CD4-positive, alpha-beta T cell treated with Interleukin-10 for 1 hour (primary cell): Measurements from ENCODE around the gene ANKRD40CL.
A peak's percentile ranks its signal among the peaks of the same experiment; 100 is the strongest.
"Not testable (repeated sequence)": the region's sequence is repeated elsewhere in the genome, so short reads cannot be mapped to it uniquely, and the experiment has no call there.

ENCODE experiments used
- DNase-seq: peaks from one replicate; pipeline ENCODE4 v3.0.0-alpha.2; 2020

The ANKRD40CL gene

GRCh38 chr17:50758524-50758923 lies 8.8 kb downstream of the ANKRD40CL start:
- no peak for DNase-seq

- DNase-seq = no peak
Observed at GRCh38 chr17:50754521-50754920, 12.8 kb downstream of the ANKRD40CL start.

DNA sequence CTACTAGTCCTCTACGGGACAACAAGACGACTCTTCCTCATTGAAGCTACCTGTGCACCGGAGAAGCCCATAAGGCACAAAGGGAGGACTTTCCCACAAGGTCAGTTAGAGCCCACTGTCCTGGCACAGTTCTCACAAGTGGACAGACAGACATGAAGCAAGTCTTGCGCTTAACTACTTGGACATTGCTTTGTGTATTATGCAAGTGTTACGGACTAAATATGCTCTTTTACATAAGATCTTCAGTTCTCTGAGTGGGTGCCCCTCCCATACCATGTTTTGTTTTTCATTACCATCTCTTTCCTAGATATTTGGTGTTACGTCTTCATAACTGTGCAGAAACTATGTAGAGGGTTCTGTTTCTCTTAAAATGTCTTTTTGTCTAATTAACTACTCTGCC lies 18.1 kb downstream of the ANKRD40CL start:
- no peak for DNase-seq

- DNase-seq = no peak
Observed at GRCh38 chr17:50745631-50746030, 21.7 kb downstream of the ANKRD40CL start.

DNA sequence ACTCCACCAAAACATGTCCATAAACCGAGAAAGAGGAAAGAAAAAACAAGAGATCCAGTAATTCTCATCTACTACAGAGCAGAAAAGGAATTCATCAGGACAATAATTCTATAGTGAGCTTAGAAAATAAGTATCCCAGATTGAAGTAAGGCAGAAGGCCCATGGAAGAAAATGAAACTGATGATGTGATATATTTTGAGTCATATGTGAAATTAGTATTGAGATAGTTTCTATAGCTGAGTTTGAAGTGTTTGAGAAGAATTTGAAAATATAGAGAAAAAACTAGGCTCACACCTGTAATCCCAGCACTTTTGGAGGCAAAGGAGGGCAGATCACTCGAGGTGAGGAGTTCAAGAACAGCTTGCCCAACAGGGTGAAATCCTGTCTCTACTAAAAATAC lies 28.2 kb downstream of the ANKRD40CL start:
- DNase-seq = no peak

- no peak for DNase-seq
Observed at GRCh38 chr17:50737118-50737698, 30.1 kb downstream of the ANKRD40CL start.

GRCh38 chr17:50735287-50735686 lies 32.0 kb downstream of the ANKRD40CL start:
- no peak for DNase-seq

- DNase-seq = no peak
Observed at GRCh38 chr17:50731575-50732460, 35.5 kb downstream of the ANKRD40CL start.

DNA sequence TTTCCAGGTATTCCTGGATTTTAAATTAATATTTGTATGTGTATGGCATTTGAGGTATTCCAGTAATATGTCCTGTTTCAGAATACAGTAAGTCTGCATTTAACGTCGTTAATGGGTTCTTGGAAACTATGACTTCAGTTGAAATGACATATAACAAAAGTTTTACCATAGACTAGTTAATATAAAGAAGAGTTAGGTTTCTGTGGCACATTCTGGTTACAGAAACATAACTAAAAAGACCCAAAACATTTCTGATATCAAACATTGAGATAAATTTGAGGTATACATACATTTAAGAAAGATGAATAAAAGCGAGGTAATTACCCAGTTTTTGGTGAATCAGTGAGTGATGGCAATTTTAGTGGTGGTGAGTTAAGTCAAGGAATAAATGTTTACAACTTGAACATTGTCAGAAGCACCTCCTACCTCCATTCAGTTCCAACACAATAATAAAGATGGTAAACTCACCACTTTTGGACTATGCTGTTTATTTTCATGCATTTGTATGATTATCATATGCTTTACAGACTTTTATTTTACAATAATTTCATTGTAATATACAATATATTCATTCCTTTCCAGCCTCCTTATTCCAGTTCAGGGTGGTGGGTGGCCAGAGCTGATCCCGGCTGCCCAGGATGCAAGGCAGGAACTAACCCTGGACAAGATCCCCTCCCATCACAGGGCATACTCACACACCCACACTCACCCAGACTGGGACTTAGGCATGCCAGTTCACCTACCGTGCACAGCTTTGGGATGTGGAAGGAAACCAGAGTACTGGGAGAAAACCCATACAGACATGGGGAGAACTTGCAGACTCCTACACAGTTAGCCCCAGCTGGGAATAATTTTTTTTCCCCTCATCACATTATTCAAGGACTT lies 38.2 kb downstream of the ANKRD40CL start:
- DNase-seq = no peak

GRCh38 chr17:50728112-50728429 lies 39.2 kb downstream of the ANKRD40CL start:
- no peak for DNase-seq

DNA sequence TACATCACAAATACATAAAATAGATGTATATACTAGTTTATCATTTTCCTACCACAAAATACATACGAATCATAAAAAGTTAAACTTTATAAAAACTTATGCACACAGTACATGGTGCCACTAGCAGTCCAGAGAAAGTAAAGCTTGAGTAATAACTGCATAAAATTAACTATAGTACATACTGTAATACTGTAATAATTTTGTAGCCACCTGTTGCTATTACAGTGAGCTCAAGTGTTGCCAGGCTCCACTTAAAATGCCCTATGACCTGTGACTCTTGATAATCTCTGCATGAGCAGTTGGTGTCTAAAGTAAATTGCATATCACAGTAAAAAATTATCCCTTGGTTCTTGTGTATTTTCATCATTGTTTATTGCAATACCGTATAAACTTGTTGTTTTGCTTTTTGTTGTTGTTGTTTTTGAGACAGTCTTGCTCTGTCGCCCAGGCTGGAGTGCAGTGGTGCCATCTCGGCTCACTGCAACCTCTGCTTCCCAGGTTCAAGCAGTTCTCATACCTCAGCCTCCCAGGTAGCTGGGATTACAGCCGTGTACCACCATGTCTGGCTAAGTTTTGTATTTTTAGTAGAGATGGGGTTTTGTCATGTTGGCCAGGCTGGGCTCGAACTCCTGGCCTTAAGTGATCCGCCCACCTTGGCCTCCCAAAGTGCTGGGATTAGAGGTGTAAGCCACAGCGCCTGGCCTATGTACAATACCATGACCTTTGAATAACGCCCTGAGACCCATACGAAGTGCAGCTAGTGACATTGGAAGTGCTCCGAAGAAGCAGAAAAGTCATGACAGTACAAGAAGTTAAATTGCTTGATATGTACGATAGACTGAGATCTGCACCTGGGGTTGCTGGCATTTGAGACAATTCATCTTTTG lies 41.3 kb downstream of the ANKRD40CL start:
- no peak for DNase-seq

DNA sequence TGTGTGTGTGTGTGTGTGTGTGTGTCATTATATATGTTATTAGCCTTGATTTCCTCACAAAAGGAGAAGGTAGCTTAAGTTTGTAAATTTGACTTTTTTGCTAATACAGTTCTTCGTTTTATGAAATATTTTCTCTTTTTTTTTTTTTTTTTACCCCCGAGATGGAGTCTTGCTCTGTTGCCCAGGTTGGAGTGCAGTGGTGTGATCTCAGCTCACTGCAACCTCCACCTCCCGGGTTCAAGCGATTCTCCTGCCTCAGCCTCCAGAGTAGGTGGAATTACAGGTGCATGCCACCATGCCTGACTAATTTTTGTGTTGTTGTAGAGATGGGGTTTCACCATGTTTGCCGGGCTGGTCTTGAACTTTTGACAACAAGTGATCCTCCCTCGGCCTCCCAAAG lies 42.7 kb downstream of the ANKRD40CL start:
- not testable (repeated sequence) for DNase-seq

- no peak for DNase-seq
Observed at GRCh38 chr17:50722746-50723145, 44.6 kb downstream of the ANKRD40CL start.

- DNase-seq = peak; percentile 40
Observed at GRCh38 chr17:50721194-50722010, 45.9 kb downstream of the ANKRD40CL start.

DNA sequence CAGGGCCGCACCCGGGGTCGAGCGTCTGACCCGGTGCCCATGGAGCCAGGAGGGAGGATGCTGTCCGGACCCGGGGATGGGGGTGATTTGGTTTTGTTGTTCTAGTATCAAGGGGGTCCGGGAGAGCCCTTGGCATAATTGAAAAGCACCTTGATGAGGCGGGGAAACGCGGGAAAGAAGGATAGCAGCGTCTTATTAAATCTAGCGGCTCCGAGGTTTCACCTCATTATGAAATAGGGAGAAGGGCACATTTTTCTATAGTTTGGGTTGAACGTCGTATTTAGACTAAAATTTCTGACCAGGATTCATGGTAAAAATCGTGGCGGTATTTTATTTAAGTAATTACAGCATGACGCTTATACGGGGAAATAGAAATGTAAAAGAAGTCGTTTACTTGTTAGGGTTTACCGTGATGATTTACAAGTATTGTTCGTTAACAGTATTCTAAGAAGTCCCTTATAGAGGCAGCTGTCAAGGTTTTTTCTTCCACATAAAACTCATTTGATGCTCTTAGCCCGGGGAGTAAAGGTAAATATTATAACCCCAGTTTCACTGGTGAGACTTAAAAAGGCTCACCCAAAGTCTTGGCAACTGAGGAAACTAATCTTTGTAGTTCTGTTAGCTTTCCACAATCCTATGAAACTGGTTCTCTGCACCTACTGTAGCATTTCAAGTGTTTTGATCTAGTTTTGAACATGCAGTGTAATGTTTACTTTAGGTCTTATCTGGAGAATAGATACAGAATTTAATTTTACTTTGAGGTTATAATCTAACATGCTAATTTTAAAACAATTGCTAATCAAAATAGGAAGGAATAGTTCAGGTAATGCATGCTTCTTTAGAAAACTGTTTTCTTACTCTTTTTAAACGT lies 47.2 kb downstream of the ANKRD40CL start:
- DNase-seq = no peak

DNA sequence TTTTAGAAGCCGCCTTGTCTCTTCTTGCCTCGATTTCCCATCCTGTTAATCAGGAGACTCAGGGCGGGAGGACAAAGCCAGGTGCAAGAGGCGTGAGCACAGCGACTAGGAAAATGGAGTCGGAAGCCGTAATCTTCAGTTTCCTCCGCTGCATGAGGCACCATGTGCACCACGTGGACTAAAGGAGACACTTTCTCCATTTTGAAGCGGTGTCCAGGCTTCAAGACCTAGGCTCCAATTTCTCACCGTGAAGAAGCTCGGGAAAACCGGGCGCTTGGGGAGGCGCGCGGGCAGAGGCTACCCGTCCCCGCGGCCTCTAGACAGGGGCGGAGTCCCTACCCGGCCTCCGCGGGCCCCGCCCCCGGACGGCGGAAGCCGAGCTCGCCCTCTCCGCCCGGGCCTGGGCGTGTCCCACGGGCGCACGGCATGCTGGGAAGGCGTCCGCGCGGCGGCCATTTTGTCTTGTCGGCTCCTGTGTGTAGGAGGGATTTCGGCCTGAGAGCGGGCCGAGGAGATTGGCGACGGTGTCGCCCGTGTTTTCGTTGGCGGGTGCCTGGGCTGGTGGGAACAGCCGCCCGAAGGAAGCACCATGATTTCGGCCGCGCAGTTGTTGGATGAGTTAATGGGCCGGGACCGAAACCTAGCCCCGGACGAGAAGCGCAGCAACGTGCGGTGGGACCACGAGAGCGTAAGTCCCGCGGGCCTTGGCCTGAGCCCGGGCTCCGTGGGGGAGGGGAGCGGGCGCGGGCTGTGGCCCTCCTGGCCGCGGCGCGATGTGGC lies 48.0 kb downstream of the ANKRD40CL start, which contains the start of gene LUC7L3:
Gene LUC7L3, plus strand, starts transcription at position 460 of the 780 bp plus-strand sequence. Its CDS starts 130 bp downstream, at position 590.
- peak; percentile 93 for DNase-seq

DNA sequence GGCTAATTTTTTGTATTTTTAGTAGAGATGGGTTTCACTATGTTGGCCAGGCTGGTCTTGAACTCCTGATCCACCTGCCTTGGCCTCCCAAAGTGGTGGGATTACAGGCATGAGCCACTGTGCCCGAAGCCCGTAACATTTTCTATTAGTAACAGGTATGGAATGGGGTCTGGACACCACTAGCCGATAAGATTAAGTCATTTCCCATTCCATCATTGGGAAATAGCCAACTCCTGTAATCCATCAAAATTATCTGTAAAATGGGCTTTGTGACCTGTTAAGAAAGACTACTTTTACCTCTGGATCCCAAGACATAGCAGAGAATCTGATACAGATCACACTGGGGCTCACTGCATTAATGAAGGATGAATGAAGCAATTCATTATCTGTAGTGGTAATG lies 51.8 kb downstream of the ANKRD40CL start:
- no peak for DNase-seq

DNA sequence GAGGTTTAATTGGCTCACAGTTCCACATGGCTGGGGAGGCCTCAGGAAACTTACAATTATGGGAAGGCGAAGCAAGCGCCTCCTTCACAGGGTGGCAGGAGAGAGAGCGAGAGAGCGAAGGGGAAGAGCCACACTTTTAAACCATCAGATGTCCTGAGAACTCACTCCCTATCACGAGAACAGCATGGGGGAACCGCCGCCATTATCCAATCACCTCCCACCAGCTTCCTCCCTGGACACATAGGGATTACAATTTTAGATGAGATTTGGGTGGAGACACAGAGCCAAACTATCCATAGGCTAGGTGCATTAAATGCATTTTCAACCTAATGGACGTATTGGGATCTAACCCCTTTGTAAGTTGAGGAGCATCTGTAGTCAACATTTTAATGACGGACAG lies 54.7 kb downstream of the ANKRD40CL start:
- DNase-seq = no peak
